HepG2 (cell line): ENCODE results near the gene TRABD. TPM values are rescaled to one million over a fixed set of nuclear protein-coding genes. Genes with fewer than 3 reads are reported as not detected.
A peak's percentile ranks its signal among the peaks of the same experiment; 100 is the strongest.

Source experiments
- ATAC-seq: fragments of 200-7000 bp; cut with Tn5 transposase; 3 replicates; pipeline ENCODE4 v1.9.1; 2020; ENCODE audit warnings: mild to moderate bottlenecking, moderate library complexity
- BruUV-seq: library from RNA; stranded (reverse); fragments of 400-500 nt; replicated peaks from 2 replicates; lab custom pipeline; 2021; lab: Mats Ljungman, UMichigan
- CTCF ChIA-PET: fragments of 300-600 bp; formaldehyde crosslinking; extraction: SDS; loops from one replicate; lab custom pipeline; 2021; ENCODE audit warnings: low total read pairs, inconsistent platforms, low intra/inter-chr PET ratio; lab: Yijun Ruan, JAX
- POLR2A ChIA-PET: fragments of 350-600 bp; sonication (Branson Sonifier 250); formaldehyde crosslinking; loops from one replicate; lab custom pipeline; 2020; ENCODE audit warnings: antibody characterized with exemption, inconsistent platforms; lab: Yijun Ruan, JAX
- DNase-seq: peaks from one replicate; pipeline ENCODE4 v3.0.0-alpha.2; 2015; ENCODE audit warnings: low spot score
- FAIRE-seq: peaks from 3 replicates; lab custom pipeline; 2011; peaks lifted over from hg19 to GRCh38; lab: Jason Lieb, UNC
- H2AFZ ChIP-seq: one replicate; pipeline ENCODE4 v1.6.1; 2011; ENCODE audit warnings: low read length, inconsistent platforms
- H3K27ac ChIP-seq: fragments of 300-600 bp; 3 replicates; pipeline ENCODE4 v1.8.0; 2011; ENCODE audit warnings: mixed run types, mild to moderate bottlenecking, mixed read lengths, low read length, inconsistent platforms; ENCODE audit not compliant: insufficient read depth; ENCODE audit errors: extremely low read length
- H3K27me3 ChIP-seq, 2 experiments: fragments of 200-600 bp in 1 of 2; 2 replicates in 1 of 2; 3 replicates in 1 of 2; pipeline versions ENCODE4 v1.6.0 to v1.8.0; 2011; ENCODE audit warnings: low read length in 2 of 2, mild to moderate bottlenecking in 2 of 2, moderate library complexity in 2 of 2, inconsistent platforms in 1 of 2; ENCODE audit not compliant: insufficient read depth in 2 of 2, control insufficient read depth in 1 of 2
- H3K36me3 ChIP-seq, 2 experiments: fragments of 200-600 bp in 1 of 2; replicated peaks in 1 of 2; 2 replicates in 1 of 2; 3 replicates in 1 of 2; pipeline versions ENCODE4 v1.5.1 to v1.8.0; 2011; ENCODE audit warnings: low read length in 2 of 2, inconsistent platforms in 1 of 2; ENCODE audit not compliant: insufficient read depth in 2 of 2, control insufficient read depth in 1 of 2
- H3K4me1 ChIP-seq: 2 replicates; pipeline ENCODE4 v1.5.1; 2012; ENCODE audit warnings: low read length, inconsistent platforms; ENCODE audit not compliant: insufficient read depth
- H3K4me2 ChIP-seq: 2 replicates; pipeline ENCODE4 v1.6.0; 2011; ENCODE audit warnings: low read depth, low read length, inconsistent platforms
- H3K4me3 ChIP-seq, 3 experiments: fragments of 200-600 bp in 1 of 3; sonication (generic), shearing (Covaris generic) in 1 of 3; replicated peaks in 1 of 3; 2 replicates each; pipeline ENCODE4 v1.5.1; 2011 to 2016; ENCODE audit warnings: low read length in 3 of 3, inconsistent platforms in 2 of 3, low read depth in 2 of 3, mild to moderate bottlenecking in 2 of 3, control low read depth in 1 of 3, mixed read lengths in 1 of 3; ENCODE audit not compliant: insufficient read depth in 1 of 3
- H3K79me2 ChIP-seq: one replicate; pipeline ENCODE4 v1.6.1; 2011; ENCODE audit warnings: low read length, inconsistent platforms; ENCODE audit not compliant: insufficient read depth
- H3K9ac ChIP-seq: 2 replicates; pipeline ENCODE4 v1.6.0; 2011; ENCODE audit warnings: mild to moderate bottlenecking, low read depth, low read length, inconsistent platforms; ENCODE audit not compliant: insufficient read depth
- H3K9me3 ChIP-seq: 2 replicates; pipeline ENCODE4 v1.5.1; 2012; ENCODE audit warnings: mild to moderate bottlenecking, low read length
- H4K20me1 ChIP-seq: 2 replicates; pipeline ENCODE4 v1.6.0; 2011; ENCODE audit warnings: inconsistent platforms, mild to moderate bottlenecking, low read length, moderate library complexity; ENCODE audit not compliant: insufficient read depth
- BCL6 ChIP-seq: IDR thresholded peaks from 2 replicates; pipeline ENCODE4 v1.6.1; 2016; ENCODE audit warnings: missing genetic modification reagents, missing compliant biosample characterization
- MZF1 ChIP-seq: sonication (generic); formaldehyde crosslinking; IDR thresholded peaks from 2 replicates; pipeline ENCODE4 v1.8.1; 2023; ENCODE audit warnings: mild to moderate bottlenecking, missing genetic modification reagents, borderline replicate concordance
- PITX1 ChIP-seq: sonication (generic); formaldehyde crosslinking; IDR thresholded peaks from 2 replicates; pipeline ENCODE4 v1.5.1; 2020; ENCODE audit warnings: mild to moderate bottlenecking, missing genetic modification reagents
- POLR2A ChIP-seq, 2 experiments: IDR thresholded peaks; 2 replicates each; pipeline ENCODE4 v1.6.1; 2011; ENCODE audit warnings: low read depth in 2 of 2, low read length in 2 of 2, mild to moderate bottlenecking in 1 of 2, moderate library complexity in 1 of 2; ENCODE audit not compliant: insufficient read depth in 1 of 2
- RBFOX2 ChIP-seq: fragments of 200-400 bp; formaldehyde crosslinking; IDR thresholded peaks from 2 replicates; pipeline ENCODE4 v1.6.1; 2017; ENCODE audit warnings: low read depth, mild to moderate bottlenecking, low read length
- ZNF44 ChIP-seq: sonication (generic); formaldehyde crosslinking; IDR thresholded peaks from 2 replicates; pipeline ENCODE4 v1.5.1; 2020; ENCODE audit warnings: mild to moderate bottlenecking, missing genetic modification reagents
- ZNF441 ChIP-seq: sonication (generic); formaldehyde crosslinking; IDR thresholded peaks from 2 replicates; pipeline ENCODE4 v1.7.0; 2021; ENCODE audit warnings: missing genetic modification reagents, borderline replicate concordance
- ZNF543 ChIP-seq: sonication (generic); formaldehyde crosslinking; IDR thresholded peaks from 2 replicates; pipeline ENCODE4 v1.4.0; 2020; ENCODE audit warnings: mild to moderate bottlenecking, missing genetic modification reagents
- ZNF790 ChIP-seq: sonication (generic); formaldehyde crosslinking; IDR thresholded peaks from 2 replicates; pipeline ENCODE4 v1.8.0; 2022; ENCODE audit warnings: missing genetic modification reagents, mild to moderate bottlenecking, borderline replicate concordance
- WGBS: methylation state at CpG from one replicate; pipeline ENCODE4 v1.1.6; 2017; ENCODE audit warnings: low lambda C conversion rate; 5-methylcytosine and 5-hydroxymethylcytosine counted together
- in situ Hi-C: cut with HindIII; loops from 2 replicates; pipeline ENCODE4 v1.10.0; 2017; ENCODE audit warnings: low pct_unique_long_range_greater_than_20kb; ENCODE audit not compliant: extremely low pct_ligation_motif_present
- intact Hi-C: fragments of 100-400 bp; cut with micrococcal nuclease; formaldehyde crosslinking; loops from one replicate; pipeline ENCODE4 v1.10.0; 2022; ENCODE audit not compliant: unreplicated experiment
- polyA plus RNA-seq, 8 experiments: library from polyadenylated mRNA; depleted of rRNA in 3 of 8; stranded (reverse) in 7 of 8; unstranded in 1 of 8; fragments of >200 nt; fragmentation: Illumina TruSeq in 4 of 8; extraction: Trizol in 4 of 8; gene quantifications; 2 replicates each; pipeline versions ENCODE4 v1.2.1 to v1.2.3, GENCODE V29; 2011 to 2016; ENCODE audit warnings: low read depth in 4 of 8, missing spikeins in 1 of 8, mixed read lengths in 1 of 8; ENCODE audit not compliant: insufficient read depth in 1 of 8
- total RNA-seq, 5 experiments: library from RNA; depleted of rRNA; stranded (reverse); fragments of >200 nt; fragmentation: Illumina TruSeq; extraction: Trizol; gene quantifications; 2 replicates each; pipeline ENCODE4 v1.2.3, GENCODE V29; 2016; ENCODE audit warnings: low read depth in 1 of 5
- TF ChIP-seq, protein P1 (sequence below): sonication (generic); formaldehyde crosslinking; IDR thresholded peaks from 2 replicates; pipeline ENCODE4 v1.4.0; 2020; ENCODE audit warnings: missing genetic modification reagents, borderline replicate concordance
- TF ChIP-seq, protein P2 (sequence below): sonication (generic); formaldehyde crosslinking; IDR thresholded peaks from 2 replicates; pipeline ENCODE4 v1.5.0; 2020; ENCODE audit warnings: mild to moderate bottlenecking, missing genetic modification reagents, borderline replicate concordance

TRABD gene
- total and polyA plus RNA-seq, 2 of the 13 experiments (the other 11 are each of a cell fraction or from before 2014, with no cell fraction given) = 21.5 to 28.9 TPM

DNA sequence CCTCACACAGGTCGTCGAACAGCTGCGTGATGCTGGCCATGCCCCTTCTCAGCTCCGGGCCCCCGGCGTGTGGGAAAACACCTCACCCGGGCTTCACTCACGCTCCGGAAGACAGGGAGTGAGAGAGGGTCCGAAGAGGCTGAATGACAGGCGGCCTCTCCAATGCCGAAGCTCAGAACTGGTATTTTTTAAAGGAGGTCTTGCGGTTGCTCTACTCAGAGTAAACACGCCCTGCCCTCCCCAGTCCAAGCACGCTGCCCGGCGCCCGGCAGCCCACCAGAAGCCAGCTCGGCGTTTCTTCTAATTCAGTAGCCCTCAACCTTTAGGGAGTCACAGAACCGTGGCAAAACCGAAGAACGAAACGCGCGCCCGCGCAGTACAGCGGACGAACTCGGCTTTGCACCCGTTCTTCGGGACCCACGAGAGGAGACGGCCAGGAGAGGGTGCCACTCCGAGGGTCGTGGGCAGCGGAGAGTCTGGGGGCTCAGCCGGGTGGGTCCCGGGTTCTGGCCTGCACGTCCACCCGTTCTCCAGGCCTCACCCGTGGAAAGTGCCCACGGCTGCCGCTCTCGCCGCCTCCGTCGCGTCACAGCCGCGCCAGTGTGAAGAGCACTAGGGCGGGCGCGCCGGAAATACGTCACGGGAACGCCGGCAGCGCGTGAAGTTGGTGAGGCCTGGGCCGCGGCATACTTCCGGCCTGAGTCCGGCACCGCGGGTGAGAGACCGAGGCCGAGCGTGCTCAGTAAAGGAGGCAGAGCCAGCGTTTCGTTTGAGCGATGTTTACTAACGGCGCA, 58.9 kb downstream of the TRABD start, which contains the start of gene TUBGCP6 (continued):
- TF ChIP-seq PITX1 = peak; percentile 55; the same call in 1 of the 2 replicates
- TF ChIP-seq ZNF543 (CRISPR knock-in tag) = peak; percentile 86; the same call in 1 of the 2 replicates
- TF ChIP-seq BCL6 (CRISPR knock-in tag) = no peak; the same call in 1 of the 2 replicates
- peak; percentile 84; the same call in 1 of the 2 replicates for TF ChIP-seq ZNF441 (CRISPR knock-in tag)

GRCh38 chr22:50245214-50246072, 59.7 kb downstream of the TRABD start:
- peaks cover 42% of the 10 kb centered on the region for H3K4me1 ChIP-seq
- H2AFZ ChIP-seq = no peak overlapping the region
- H3K4me2 ChIP-seq = peak overlapping the region; percentile 89
- H4K20me1 ChIP-seq = peaks cover 12% of the 10 kb centered on the region
- ChIA-PET POLR2A (interaction anchor here (1.2 kb wide), 1 partner anchor 48 kb away, joined by 3 read pairs; no protein-coding TSS in a partner anchor), CTCF (no interaction called here)
- intact Hi-C loops (loop anchor here (2.0 kb wide), 1 partner anchor 97 kb away; the partner anchor contains the start of gene PPP6R2), in situ Hi-C loops (no loop called here)
- H3K4me3 ChIP-seq = peak overlapping the region; percentile 77 to 98 (median 89)
- FAIRE-seq (no peak), DNase-seq (no peak), ATAC-seq (peak; percentile 10)
- WGBS = 1% methylated on average over 19 of the region's 53 CpGs
- H3K27ac ChIP-seq = peak overlapping the region; percentile 77
- no peaks in the 10 kb centered on the region for H3K9me3 ChIP-seq
- H3K36me3 ChIP-seq = peaks cover 2 to 10% of the 10 kb centered on the region in 2 experiments; a peak in 3 of 5 replicates
- H3K79me2 ChIP-seq = peaks cover 42% of the 10 kb centered on the region
- peak overlapping the region; percentile 85 for H3K9ac ChIP-seq
- no peaks in the 10 kb centered on the region; a peak in 1 of 5 replicates for H3K27me3 ChIP-seq
- BruUV-seq = TSS peak; percentile 59
- TF ChIP-seq MZF1 (CRISPR knock-in tag) = no peak
- TF ChIP-seq, protein P1, sequence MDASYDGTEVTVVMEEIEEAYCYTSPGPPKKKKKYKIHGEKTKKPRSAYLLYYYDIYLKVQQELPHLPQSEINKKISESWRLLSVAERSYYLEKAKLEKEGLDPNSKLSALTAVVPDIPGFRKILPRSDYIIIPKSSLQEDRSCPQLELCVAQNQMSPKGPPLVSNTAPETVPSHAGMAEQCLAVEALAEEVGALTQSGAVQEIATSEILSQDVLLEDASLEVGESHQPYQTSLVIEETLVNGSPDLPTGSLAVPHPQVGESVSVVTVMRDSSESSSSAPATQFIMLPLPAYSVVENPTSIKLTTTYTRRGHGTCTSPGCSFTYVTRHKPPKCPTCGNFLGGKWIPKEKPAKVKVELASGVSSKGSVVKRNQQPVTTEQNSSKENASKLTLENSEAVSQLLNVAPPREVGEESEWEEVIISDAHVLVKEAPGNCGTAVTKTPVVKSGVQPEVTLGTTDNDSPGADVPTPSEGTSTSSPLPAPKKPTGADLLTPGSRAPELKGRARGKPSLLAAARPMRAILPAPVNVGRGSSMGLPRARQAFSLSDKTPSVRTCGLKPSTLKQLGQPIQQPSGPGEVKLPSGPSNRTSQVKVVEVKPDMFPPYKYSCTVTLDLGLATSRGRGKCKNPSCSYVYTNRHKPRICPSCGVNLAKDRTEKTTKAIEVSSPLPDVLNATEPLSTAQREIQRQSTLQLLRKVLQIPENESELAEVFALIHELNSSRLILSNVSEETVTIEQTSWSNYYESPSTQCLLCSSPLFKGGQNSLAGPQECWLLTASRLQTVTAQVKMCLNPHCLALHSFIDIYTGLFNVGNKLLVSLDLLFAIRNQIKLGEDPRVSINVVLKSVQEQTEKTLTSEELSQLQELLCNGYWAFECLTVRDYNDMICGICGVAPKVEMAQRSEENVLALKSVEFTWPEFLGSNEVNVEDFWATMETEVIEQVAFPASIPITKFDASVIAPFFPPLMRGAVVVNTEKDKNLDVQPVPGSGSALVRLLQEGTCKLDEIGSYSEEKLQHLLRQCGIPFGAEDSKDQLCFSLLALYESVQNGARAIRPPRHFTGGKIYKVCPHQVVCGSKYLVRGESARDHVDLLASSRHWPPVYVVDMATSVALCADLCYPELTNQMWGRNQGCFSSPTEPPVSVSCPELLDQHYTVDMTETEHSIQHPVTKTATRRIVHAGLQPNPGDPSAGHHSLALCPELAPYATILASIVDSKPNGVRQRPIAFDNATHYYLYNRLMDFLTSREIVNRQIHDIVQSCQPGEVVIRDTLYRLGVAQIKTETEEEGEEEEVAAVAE = no peak
- TF ChIP-seq ZNF790 (CRISPR knock-in tag) = peak; percentile 33; the same call in 1 of the 2 replicates
- TF ChIP-seq, protein P2, sequence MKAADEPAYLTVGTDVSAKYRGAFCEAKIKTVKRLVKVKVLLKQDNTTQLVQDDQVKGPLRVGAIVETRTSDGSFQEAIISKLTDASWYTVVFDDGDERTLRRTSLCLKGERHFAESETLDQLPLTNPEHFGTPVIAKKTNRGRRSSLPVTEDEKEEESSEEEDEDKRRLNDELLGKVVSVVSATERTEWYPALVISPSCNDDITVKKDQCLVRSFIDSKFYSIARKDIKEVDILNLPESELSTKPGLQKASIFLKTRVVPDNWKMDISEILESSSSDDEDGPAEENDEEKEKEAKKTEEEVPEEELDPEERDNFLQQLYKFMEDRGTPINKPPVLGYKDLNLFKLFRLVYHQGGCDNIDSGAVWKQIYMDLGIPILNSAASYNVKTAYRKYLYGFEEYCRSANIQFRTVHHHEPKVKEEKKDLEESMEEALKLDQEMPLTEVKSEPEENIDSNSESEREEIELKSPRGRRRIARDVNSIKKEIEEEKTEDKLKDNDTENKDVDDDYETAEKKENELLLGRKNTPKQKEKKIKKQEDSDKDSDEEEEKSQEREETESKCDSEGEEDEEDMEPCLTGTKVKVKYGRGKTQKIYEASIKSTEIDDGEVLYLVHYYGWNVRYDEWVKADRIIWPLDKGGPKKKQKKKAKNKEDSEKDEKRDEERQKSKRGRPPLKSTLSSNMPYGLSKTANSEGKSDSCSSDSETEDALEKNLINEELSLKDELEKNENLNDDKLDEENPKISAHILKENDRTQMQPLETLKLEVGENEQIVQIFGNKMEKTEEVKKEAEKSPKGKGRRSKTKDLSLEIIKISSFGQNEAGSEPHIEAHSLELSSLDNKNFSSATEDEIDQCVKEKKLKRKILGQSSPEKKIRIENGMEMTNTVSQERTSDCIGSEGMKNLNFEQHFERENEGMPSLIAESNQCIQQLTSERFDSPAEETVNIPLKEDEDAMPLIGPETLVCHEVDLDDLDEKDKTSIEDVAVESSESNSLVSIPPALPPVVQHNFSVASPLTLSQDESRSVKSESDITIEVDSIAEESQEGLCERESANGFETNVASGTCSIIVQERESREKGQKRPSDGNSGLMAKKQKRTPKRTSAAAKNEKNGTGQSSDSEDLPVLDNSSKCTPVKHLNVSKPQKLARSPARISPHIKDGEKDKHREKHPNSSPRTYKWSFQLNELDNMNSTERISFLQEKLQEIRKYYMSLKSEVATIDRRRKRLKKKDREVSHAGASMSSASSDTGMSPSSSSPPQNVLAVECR = no peak; the same call in 1 of the 2 replicates
- 0 out of 2 replicates have a peak, but pooled peaks have one; percentile 12 for TF ChIP-seq ZNF44 (CRISPR knock-in tag)
- peak; percentile 77 for TF ChIP-seq RBFOX2
- 0 out of 4 replicates have a peak, but pooled peaks of 1 of the 2 experiments have one; percentile 6 for TF ChIP-seq POLR2A (IDR thresholded peaks at IDR 0.05; ENCODE audit: insufficient read depth in 1 of 2, low read depth in 2 of 2, low read length in 2 of 2)
